Stimulated activated CD4-positive, alpha-beta T cell treated with anti-CD3 and anti-CD28 coated beads, Interleukin-4, amount 100 ng/mL, for 1 hour (primary cell): ENCODE measurements around the gene RNF34.
"Not testable (repeated sequence)": the region's sequence is repeated elsewhere in the genome, so short reads cannot be mapped to it uniquely, and the experiment has no call there.

ENCODE experiments used
- DNase-seq: peaks from one replicate; pipeline ENCODE4 v3.0.0-alpha.2; 2020

The RNF34 gene, protein sequence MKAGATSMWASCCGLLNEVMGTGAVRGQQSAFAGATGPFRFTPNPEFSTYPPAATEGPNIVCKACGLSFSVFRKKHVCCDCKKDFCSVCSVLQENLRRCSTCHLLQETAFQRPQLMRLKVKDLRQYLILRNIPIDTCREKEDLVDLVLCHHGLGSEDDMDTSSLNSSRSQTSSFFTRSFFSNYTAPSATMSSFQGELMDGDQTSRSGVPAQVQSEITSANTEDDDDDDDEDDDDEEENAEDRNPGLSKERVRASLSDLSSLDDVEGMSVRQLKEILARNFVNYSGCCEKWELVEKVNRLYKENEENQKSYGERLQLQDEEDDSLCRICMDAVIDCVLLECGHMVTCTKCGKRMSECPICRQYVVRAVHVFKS

DNA sequence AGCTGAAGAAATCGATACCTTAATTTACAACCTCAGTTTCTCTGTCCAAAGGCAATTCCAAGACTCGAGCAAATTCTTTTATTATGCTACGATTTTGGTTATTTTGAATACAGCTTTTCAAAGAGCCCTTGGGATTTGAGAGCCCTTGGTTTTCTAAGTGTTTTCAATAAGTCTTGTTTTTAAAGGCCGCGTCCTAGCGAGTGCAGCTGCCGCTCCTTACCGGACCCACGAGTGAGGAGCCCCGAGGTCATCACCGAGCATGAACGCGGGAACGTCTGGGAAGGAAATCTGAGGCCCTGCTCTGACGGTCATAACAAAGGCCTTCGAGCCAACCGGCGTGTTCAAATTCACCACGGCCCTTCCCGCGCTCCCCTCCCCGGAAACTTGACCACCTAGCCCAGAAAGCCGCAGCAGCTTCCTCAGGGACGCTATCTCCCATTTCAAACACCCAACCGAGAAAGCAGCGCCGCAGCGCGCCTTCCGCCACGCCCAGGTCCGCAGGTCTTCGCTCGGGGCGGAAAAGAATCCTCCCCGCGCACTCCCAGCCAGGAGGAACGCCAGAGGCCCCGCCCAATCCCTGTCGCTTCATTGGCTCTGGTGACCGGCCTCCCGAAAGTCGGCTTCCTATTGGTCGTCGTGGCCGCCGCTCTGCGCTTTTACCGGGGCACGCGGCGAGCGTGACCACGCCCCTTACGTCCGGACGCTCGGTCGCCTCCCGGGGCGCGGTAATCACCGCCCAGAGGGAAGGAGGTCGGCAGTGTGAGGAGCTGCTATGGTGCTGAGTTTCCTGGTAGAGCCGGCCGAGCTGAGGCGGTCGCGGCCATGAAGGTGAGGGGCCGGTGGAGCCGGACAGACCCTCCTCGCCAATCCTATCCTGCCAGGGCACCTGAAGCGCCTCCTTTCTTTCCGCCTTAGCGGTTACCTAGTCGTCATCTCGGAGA lies at the start of gene RNF34:
Gene RNF34, plus strand, starts transcription at position 728 of the 941 bp plus-strand sequence. Its CDS starts 95 bp downstream, at position 823.
- DNase-seq: peak; percentile 99

DNA sequence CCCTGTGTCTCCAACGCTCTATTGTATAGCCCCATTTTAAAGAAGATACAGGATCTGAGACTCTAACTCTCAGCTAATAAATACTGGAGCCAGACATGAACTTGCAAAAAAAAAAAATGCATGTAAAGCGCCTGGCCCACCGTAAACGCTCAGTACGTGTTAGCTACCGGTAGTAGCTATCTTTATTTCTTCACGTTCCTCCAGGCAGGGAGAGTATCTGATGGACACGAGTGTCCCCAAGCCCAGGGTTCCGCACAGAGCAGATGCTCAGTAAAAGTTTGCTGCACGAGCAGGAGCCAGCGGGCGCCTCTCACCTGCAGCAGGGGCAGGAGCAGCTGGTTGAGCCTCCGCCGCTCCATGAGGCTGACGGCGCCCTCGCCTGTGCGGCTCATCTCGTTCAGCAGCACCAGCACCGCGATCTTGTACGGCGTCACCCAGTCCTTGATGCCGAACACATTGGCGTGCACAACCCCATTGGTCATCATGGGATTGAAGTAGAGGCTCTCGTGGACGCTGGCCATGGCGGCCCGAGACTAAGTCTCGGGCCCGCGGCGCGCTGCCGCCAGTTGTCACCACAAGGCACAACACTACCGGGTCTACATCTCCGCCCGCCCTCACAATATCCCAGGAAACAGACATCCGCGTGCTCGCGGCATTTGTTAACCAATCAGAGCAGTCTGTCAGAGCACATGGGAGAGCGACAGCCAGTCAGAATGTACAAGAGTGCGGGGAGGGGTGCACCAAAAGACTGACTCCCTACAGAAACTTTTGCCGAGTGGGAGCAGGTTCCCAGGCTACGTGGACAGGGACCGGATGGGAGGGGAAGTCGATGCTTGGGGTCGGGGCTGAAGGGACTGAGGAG lies 47.9 kb upstream of the RNF34 start, which contains the start of gene ANAPC5:
Gene ANAPC5, minus strand, starts transcription at position 592 of the 862 bp plus-strand sequence. Its CDS starts 71 bp downstream, at position 521.
- peak; percentile 84 for DNase-seq

DNA sequence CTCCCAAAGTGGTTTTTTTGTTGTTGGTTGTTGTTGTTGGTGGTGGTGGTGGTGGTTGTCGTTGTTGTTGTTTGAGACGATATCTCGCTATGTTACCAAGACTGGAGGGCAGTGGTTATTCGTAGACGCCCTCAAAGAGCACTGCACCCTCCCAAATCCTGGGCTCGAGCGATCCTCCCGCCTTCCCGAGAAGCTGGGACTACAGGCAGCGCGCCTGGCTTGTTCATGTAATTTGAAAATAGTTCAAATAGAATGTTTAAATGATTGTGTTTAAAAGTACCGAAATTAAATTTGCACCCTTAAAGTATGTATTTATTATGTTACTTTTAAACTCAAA lies 47.3 kb upstream of the RNF34 start:
- DNase-seq: no peak

DNA sequence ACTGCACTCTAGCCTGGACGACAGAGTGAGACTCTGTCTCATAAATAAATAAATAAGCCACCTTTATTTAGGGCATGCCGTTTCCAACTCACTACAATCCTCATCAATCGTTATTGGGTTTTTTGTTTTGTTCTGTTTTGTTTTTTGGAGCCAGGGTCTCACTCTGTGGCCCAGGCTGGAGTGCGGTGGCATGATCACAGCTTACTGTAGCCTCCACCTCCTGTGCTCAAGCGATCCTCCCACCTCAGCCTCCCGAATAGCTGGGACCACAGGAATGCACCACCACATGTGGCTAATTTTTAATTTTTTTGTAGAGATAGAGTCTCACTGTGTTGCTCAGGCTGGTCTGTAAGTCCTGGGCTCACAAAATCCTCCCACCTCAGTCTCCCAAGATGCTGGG lies 44.1 kb upstream of the RNF34 start:
- DNase-seq: no peak

DNA sequence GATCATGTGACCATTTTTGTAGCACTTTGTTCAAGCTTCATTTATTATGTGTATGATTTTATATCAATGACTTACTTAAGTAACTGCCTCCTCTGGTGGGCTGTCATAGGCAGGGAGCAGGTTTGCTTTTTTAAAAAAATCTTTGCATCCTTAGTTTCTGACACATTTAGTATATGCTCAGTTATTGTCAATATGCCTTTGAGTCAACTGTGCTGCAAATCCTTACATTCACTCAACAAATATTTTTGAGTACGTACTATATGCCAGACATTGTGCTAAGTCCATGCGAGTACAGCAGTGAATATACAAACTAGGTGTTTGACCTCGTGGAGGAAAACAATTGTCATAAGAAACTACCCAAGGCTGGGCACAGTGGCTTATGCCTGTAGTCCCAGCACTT lies 43.3 kb upstream of the RNF34 start:
- DNase-seq: no peak

DNA sequence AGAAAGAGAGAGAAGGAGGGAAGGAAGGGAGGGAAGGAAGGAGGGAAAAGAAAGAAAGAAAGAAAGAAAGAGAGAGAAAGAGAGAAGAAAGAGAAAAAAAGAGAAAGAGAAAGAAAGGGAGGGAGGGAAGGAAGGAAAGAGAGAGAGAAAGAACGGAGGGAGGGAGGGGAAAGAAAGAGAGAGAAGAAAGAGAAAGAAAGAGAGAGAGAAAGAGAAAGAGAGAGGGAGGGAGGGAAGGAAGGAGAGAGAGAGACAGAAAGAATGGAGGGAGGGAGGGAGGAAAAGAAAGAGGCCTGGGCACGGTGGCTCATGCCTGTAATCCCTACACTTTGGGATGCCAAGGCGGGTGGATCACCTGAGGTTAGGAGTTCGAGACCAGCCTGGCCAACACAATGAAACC lies 42.6 kb upstream of the RNF34 start:
- no peak for DNase-seq

DNA sequence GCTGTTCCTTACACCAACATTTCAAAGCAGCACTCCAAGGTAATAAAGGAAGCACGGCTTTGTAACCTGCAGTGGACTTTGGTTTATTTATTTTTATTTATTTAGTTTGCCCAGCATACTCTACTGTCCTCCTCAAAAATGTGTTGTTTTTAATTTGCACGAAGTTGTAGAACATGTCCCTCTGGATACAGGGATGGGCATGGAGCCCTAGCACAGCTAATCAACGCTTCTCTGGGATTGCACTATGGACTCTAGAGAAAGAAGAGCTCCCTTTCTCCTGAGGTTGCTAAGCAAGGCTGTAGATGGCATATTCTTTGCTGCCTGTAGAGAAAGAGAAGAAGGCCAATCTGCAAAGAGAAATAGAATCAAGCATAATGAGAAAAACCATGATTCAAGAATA lies 41.8 kb upstream of the RNF34 start:
- DNase-seq: no peak

DNA sequence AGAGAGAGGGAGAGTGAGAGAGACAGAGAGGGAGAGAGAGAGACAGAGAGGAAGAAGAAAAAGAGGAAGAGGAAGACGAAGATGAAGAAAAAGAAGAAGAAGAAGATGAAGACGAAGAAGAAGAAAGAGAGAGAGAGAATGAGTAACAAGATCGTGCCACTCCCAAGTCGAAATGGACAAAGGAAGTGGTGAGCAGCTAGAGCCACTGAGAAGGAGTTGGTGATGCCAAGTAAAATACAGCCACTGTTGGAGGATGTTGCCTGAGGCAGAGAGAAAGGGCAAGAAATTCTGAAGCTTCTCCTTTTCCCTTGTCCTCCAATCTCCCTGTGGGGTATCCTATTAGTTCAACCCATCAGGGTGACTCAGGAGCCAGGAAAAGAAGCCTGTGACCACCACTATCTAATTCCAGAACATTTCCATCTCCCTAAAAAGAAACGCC lies 35.2 kb upstream of the RNF34 start:
- no peak for DNase-seq

DNA sequence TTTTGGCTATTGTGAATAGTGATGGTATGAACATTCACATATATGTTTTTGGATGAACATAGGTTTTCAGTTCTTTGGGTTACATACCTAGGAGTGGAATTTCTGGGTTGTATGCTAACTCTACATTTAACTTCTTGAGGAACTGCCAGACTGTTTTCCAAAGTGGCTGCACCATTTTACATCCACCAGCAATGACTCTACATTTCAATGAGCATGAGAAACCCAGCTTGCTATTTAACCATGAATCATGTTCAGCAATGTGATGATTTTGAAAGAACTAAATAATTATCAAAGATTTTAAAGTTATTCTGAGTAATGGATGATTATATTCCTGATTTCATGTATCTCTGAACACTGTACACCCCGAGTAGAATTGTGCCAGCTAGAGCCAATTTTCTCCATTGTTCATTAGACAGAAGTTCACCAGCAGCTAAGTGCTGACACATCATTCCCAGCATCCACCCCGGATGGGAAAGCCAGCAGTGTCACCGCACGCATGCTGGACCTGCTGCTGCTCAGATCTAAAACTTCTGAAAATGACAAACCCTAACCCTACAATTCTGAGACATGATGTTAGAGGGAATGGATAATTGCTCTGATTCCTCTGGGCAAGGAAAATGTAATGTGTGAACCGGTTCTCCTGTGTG lies 34.4 kb upstream of the RNF34 start:
- DNase-seq: no peak

DNA sequence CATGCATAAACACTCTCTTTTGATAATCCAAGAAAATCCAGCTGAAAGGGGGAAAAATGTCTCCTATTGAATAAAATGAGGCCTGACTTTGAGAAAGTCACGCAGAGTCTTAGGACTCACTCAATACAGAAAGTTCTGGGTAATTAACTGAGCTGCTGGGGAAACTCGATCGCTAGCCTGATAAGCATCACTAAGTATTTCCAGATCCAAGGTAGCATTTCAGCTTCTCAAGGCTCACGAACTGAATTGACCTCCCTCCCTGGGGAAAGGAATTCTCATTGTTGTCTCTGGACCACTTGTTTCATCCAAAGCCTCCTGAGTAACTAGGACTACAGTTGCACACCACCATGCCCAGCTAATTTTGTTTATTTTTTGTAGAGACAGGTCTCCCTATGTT lies 33.9 kb upstream of the RNF34 start:
- no peak for DNase-seq

DNA sequence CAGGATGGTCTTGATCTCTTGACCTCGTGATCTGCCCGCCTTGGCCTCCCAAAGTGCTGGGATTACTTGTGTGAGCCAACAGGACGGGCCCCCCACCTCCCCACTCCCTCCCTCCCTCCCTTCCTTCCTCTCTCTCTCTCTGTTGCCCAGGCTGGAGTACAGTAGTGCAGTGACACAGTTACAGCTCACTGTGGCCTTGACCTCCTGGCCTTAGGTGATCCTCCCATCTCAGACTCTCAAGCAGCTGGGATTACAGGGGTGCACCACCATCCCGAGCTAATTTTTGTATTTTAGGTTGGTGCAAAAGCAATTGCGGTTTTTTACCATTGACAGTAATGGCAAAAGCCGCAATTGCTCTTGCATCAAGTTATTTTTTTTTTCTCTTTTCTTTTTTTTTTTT lies 28.5 kb upstream of the RNF34 start:
- no peak for DNase-seq

DNA sequence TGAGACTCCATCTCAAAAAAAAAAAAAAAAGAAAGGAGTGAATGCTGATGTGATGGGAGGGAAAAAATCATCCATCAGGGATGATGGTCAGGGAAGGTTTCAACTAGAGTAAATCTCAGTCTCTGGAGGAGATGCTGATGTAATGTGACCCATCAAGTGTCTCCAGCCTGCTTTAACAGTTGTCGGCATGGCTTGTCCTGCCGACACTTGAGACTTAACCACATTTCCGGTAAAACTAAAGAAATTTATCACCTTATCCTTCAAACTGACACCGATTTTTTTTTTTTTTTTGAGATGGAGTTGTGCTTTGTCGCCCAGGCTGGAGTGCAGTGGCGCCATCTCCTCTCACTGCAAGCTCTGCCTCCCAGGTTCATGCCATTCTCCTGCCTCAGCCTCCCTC lies 26.2 kb upstream of the RNF34 start:
- no peak for DNase-seq

DNA sequence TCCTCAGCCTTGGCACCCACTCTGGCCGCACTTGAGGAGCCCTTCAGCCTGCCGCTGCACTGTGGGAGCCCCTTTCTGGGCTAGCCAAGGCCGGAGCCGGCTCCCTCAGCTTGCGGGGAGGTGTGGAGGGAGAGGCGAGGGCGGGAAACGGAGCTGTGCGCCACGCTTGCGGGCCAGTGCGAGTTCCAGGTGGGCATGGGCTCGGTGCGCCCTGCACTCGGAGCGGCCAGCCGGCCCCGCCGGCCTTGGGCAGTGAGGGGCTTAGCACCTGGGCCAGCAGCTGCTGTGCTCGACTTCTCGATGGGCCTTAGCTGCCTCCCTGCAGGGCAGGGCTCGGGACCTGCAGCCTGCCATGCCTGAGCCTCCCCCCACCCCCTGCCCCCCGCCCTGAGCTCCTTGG lies 25.6 kb upstream of the RNF34 start:
- DNase-seq: not testable (repeated sequence)

DNA sequence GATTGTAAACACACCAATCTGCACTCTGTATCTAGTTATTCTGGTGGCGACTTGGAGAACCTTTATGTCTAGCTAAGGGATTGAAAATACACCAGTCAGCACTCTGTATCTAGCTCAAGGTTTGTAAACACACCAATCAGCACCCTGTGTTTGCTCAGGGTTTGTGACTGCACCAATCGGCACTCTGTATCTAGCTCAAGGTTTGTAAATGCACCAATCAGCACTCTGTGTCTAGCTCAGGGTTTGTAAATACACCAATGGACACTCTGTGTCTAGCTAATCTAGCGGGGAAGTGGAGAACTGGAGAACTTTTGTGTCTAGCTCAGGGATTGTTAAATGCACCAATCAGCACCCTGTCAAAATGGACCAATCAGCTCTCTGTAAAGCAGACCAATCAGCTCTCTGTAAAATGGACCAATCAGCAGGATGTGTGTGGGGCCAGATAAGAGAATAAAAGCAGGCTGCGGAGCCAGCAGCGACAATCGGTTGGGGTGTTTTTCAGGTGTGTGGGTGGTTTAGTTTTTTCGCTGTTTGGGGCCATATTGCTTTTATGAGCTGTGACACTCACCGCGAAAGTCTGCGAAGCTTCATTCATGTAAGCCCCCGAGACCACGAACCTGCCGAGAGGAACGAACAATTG lies 24.9 kb upstream of the RNF34 start:
- not testable (repeated sequence) for DNase-seq

DNA sequence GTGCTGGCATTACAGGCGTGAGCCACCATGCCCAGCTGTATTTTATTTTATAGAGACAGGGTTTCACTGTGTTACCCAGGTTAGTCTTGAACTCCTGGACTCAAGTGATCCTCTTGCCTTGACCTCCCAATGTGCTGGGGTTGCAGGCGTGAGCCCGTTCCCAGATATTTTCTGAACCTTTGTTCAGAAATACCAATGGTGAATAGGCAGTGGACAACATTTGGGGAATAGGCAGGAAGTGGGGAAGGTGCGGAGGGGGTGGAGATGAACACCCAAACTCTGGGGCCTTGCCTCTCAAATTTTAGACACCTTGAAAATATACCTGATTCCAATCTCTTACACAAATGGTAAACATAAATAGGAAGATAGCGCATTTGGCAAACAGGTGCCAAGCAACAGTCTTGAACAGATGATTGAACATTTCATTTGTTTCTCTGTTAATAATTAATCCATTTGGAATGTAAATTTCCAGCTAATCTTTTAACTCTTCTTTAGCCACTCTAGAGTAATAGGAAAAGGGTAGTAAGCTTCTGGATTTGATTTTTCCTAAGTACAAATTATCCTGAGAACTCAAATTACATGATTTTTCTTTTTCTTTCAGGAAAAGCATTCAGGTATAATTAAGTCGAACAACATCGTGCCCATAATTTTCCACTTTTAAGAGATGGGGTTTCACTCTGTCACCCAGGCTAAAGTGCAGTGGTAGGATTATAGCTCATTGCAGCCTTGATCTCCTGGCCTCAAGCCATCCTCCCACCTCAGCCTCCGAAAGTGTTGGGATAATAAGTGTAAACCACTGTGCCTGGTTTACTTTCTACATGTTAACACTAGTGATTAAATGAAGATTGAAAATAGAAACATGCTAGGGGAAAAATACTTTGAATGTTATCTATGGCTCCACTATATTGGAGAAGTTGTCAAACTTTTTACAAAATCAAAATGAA lies 22.9 kb upstream of the RNF34 start:
- no peak for DNase-seq

DNA sequence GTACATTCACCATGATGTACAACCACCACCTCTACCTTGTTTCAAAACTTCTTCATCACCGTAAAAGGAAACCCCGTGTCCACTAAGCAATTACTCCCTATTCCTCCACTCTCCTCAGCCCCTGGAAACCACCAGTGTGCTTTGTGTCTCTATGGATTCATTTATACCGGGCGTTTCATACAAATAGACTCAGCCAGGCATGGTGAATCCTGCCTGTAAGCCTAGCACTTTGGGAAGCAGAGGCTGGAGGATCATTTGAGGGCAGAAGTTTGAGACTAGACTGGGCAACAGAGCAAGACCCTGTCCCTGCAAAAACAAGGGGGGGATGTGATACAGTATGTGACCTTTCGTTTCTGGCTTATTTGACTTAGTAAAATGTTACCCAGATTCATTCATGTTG lies 21.2 kb upstream of the RNF34 start:
- no peak for DNase-seq

DNA sequence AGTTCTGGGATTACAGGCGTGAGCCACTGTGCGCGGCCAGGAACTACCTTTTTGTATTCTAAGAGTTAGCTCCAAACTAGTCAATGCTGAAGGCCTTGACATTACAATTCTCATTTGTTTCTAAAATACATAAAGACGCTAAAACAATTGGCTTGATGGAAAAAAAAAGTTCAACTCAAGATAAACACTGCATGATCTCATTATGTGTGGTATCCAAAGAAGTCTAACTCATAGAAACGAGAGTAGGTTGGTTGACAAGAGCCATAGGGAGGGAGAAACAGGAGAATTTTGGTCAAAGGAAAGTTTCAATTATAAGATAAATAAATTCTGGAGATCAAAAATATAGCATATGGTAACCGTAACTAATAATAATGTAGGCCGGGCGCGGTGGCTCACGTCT lies 20.0 kb upstream of the RNF34 start:
- no peak for DNase-seq

DNA sequence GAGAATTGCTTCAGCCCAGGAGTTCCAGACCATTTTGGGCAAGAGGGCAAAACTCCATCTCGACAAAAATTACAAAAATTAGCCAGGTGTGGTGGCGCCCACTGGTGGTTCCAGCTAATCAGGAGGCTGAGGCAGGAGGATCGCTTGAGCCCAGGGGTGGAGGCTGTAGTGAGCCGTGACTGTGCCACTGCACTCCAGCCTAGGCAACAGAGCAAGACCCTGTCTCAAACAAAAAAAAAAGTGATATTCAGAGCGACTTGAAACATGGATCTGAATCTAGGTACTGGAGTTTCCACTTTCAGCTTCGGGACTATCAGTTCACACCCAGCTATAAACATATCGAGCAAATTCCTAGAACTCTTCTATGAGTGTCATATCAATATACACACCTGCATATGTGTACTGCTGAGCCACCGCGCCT lies 16.3 kb upstream of the RNF34 start:
- no peak for DNase-seq

DNA sequence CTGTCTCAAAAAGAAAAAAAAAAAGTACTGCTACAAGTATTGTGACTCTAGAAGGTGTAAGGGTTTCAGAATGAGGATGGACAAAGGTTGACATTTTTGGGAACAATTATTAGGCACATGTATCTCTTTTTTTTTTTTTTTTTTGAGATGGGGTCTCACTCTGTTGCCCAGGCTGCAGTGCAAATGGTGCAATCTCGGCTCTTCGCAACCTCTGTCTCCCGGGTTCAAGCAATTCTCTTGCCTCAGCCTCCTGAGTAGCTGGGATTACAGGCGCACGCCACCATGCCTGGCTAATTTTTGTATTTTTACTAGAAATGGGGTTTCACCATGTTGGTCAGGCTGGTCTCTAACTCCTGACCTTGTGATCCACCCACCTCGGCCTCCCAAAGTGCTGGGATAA lies 15.0 kb upstream of the RNF34 start:
- DNase-seq: not testable (repeated sequence)

DNA sequence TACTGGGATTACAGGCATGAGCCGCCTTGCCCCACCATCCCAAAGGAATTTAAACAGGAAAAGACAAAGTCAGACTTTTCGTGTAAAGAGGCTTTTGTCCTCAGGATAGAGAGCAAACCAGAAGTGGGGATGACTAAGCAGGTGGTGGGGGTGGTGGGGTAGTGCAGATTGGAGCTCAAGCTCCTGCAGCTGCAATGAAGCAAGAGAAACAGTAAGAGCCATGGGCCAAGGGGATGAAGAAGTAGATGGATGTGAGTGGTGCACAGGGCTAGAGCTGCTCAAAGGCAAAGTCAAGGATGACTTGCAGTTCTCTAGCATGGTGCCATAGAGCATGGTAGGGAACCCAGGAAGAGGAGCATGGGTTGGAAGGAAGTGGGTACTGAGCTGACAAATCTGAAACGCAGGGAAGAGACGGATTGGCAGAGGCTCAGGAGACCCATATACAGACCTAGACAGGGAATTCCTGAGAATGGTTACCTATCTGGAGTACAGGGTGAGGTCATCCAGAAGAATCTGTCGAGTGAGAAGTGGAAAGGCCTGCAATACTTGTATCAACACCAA lies 11.4 kb upstream of the RNF34 start:
- DNase-seq: no peak
